Right atrium auricular region (tissue), 2 donors: ENCODE data around the gene PAX6. TPM values are rescaled to one million over a fixed set of nuclear protein-coding genes. Genes with fewer than 3 reads are reported as not detected.

Experiments used
- DNase-seq: peaks from one replicate; pipeline ENCODE4 v3.0.0-alpha.2; 2019; ENCODE audit warnings: low spot score
- H3K27ac ChIP-seq, 2 donors: fragments of 200-600 bp; sonication (generic); 1 replicate in 1 of 2; 2 replicates in 1 of 2; pipeline ENCODE4 v1.5.1; 2016 to 2019
- H3K27me3 ChIP-seq, 2 donors: fragments of 200-600 bp; sonication (generic); one replicate each; pipeline versions ENCODE4 v1.5.1 to v1.6.0; 2017 to 2019
- H3K36me3 ChIP-seq: fragments of 200-600 bp; sonication (generic); one replicate; pipeline ENCODE4 v1.5.1; 2016
- H3K4me1 ChIP-seq, 2 donors: fragments of 200-600 bp; sonication (generic); one replicate each; pipeline versions ENCODE4 v1.5.1 to v1.6.0; 2017 to 2019
- H3K4me3 ChIP-seq, 2 donors: fragments of 200-600 bp; sonication (generic); 1 replicate in 1 of 2; 2 replicates in 1 of 2; pipeline ENCODE4 v1.5.1; 2017 to 2019; ENCODE audit warnings: mild to moderate bottlenecking in 1 of 2, moderate library complexity in 1 of 2
- H3K9me3 ChIP-seq, 2 donors: fragments of 200-600 bp; sonication (generic); one replicate each; pipeline ENCODE4 v1.5.1; 2019
- total RNA-seq, 2 donors: library from RNA; depleted of rRNA; stranded (reverse); fragments of >200 nt; gene quantifications; one replicate each; pipeline ENCODE4 v1.1.0, GENCODE V29; 2016
- TF ChIP-seq, protein P1 (sequence below), 2 donors: fragments of 200-600 bp; sonication (generic); IDR thresholded peaks; one replicate each; pipeline ENCODE4 v1.5.1; 2019; ENCODE audit warnings: antibody characterized with exemption in 2 of 2

The PAX6 gene
- total RNA-seq, 2 donors from 2014 or later: not detected

DNA sequence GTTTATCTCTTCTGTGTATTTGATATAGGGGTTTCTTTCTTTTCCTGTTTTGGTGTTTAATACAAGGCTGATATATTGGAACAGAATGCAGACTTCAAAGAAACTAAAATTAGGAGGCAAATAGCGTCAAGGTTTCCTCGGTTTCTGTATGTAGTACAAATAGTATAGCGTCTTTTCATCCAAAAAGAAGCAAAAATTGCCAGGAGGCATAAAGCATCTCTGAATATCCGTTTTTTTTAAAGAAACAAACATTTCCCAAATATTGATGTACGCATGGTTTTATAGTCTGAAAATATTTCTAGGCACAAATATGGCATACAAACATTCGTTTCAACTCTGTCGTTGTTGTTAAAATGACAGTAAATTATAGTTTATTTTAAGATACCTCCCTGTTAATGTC is 17.1 kb upstream of the PAX6 start:
- peaks cover 45 to 57% of the 10 kb centered on the region in 2 donors for H3K27me3 ChIP-seq

DNA sequence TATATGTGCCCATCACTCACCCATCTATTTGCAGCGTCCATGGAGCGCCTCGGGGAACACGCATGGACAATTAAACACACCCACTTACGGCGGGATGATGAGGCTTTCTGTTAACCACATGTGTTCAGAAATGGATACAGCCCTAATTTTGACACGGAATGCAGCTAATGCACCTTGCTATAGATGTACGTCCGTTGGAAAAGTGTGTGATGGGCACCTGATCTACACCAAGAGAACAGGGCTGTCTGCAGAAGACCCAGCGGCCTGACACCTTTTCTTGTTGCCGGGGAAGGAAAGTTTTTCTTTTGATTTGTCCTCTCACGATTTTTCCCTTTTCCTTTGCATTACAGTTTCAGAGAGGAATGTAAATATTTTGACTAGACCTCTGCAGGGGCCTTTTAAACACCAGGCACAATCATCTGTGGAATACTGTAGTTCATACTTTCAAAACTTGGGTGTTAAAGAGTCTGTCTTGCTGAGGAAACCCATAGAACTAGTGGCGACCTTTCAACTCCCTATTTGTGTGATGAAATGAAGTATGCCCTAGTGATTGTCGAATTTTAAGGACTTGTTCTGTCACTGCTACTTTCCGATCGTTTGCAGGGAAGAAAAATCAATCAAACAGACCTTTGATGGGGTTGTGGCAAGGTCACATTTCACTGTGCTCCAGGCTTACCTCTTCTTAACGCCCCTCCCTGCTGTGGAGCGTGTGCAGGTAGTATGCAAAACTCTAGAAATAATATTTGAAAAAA is 16.5 kb upstream of the PAX6 start:
- Histone ChIP-seq H3K4me1 (peaks cover 0 to 23% of the 10 kb centered on the region in 2 donors), H3K27me3 (peaks cover 45 to 63% of the 10 kb centered on the region in 2 donors), H3K9me3 (no peaks in the 10 kb centered on the region), H3K27ac (no peak overlapping the region), H3K36me3 (no peaks in the 10 kb centered on the region), H3K4me3 (no peak overlapping the region)
- DNase-seq: no peak
- TF ChIP-seq, protein P1, sequence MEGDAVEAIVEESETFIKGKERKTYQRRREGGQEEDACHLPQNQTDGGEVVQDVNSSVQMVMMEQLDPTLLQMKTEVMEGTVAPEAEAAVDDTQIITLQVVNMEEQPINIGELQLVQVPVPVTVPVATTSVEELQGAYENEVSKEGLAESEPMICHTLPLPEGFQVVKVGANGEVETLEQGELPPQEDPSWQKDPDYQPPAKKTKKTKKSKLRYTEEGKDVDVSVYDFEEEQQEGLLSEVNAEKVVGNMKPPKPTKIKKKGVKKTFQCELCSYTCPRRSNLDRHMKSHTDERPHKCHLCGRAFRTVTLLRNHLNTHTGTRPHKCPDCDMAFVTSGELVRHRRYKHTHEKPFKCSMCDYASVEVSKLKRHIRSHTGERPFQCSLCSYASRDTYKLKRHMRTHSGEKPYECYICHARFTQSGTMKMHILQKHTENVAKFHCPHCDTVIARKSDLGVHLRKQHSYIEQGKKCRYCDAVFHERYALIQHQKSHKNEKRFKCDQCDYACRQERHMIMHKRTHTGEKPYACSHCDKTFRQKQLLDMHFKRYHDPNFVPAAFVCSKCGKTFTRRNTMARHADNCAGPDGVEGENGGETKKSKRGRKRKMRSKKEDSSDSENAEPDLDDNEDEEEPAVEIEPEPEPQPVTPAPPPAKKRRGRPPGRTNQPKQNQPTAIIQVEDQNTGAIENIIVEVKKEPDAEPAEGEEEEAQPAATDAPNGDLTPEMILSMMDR (IDR thresholded peaks at IDR 0.05): no peak

More for the DNA sequence above, 17.1 kb upstream of the PAX6 start:
- H3K4me3 ChIP-seq: no peak overlapping the region
- peaks cover 0 to 23% of the 10 kb centered on the region in 2 donors for H3K4me1 ChIP-seq
- no peaks in the 10 kb centered on the region for H3K9me3 ChIP-seq
- TF ChIP-seq, protein P1 (IDR thresholded peaks at IDR 0.05): no peak
- no peaks in the 10 kb centered on the region for H3K36me3 ChIP-seq
- H3K27ac ChIP-seq: no peak overlapping the region
- DNase-seq: no peak

DNA sequence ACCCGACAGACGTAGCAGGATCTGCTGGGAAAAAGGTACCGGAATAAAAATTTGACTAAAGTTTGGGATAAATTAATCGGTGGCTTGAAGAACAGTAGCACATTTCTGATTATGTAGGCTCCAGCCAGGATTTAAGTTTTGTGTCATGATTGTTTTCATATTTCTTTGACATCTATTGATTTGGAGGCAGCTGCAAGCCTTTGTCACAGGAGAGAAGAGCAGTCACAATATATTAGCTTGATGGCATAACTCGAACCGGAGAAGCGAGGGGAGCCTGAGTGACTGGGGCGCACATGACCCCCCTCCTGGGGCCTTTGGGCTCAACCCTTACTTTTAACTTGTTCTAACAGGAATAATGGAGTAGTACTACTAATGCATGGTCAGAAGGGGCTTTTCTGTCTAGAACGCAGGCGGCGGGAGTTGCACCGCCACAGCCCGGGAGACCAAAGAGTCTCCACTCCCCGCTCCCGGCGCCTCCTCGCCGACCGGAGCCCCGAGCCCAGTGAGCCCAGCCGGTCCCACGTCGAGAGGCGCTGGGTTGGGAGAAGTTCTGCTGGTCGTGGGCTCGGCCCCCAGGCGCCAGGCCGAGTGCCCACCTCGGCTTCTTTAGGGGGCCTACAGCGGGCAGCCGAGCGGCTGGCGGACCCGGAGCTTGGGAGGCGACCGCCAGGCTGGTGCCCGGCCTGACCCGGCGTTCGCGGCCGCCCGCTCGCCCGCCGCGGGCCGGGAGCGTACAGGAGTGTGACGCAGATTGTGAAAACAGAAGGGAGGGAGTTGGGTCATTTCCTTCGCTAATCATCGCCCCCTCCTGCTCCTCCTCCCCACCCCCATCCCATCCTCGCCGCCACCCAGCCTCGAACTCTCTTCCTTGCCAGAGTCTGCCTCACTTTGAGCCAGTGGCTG is 15.7 kb upstream of the PAX6 start:
- peaks cover 0 to 23% of the 10 kb centered on the region in 2 donors for H3K4me1 ChIP-seq
- DNase-seq: no peak

DNA sequence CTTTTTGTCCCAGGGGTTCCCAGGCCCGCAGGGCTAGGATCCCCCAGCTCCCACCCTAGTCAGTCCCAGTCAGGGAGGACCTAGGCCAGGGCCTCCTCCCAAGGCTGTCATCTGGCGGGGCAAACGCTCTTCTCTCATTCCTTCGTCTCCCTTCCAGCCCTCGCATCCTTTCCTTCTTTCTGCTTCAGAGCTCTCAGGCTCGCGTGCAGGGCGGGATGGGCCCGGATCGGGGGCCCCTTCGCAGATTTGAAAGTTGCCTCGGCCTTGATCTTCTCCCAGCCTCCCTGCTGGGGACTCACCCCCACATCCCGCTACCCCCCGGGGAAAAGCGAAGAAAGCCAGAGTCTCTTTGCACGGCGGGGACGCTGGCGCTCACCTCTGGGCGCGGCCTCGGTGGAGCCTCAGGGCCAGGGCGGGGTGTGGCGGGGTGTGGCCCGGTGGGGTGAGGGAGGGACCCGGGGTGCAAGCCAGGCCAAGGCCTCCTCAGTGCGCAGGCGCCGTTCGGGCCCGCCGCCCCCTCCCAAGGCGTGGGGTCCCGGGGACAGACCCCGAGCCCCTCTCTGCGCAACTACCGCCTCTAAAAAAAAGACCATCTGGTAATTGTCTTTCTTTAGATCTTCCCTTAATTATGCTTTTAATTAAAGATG is 14.8 kb upstream of the PAX6 start:
- DNase-seq: no peak
- H3K27me3 ChIP-seq: peaks cover 57 to 77% of the 10 kb centered on the region in 2 donors
- TF ChIP-seq, protein P1 (IDR thresholded peaks at IDR 0.05): no peak

More for the DNA sequence above, 15.7 kb upstream of the PAX6 start:
- Histone ChIP-seq H3K27me3 (peaks cover 49 to 72% of the 10 kb centered on the region in 2 donors), H3K9me3 (no peaks in the 10 kb centered on the region), H3K27ac (no peak overlapping the region), H3K36me3 (no peaks in the 10 kb centered on the region), H3K4me3 (no peak overlapping the region)
- TF ChIP-seq, protein P1 (IDR thresholded peaks at IDR 0.05): no peak

DNA sequence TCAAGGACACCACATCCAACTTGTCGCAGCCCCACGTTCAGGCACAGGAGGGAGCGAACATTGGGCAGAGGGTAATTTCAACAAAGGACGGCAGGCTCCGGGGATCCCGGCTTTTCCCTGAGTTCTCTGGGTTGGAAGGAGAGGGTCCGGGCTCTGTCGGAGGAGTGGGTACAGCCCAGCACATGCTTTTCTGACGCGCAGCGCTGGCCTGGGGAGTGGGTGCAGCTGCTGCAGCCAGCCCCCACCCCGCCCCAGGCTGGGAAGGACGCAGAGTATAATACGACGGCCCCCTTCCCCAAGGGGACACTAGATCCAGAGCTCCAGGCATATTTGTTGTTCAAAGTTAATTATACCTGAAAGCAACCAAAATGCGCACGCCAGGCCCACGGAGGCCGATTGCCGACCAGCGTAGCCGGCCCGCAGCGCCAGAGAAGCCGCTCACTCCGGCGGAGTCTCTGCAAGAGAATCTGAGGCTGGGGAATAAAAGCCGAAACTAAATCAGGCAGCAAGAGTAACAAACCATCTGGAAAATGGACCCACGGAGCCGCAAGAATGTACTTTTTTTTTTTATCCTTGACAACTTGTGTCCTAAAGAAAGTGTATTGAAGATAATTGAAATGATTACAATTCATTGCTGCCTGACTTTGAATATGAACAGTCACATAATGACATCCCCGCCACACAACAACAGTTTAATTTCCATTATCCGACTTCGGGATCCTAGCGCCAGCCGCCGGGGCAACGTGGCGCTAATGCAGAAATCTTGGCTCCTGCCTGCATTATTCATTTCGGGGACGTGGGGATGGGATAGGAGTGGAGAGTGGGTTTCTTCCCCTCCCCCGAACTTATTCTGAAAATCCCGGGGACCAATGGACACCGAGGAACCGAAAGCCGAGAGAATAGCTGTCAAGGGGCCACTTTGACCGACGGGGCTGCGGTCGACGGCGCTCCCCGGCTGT is 14.0 kb upstream of the PAX6 start:
- no peak for DNase-seq
- Histone ChIP-seq H3K27ac (no peak overlapping the region), H3K27me3 (peaks cover 61 to 85% of the 10 kb centered on the region in 2 donors), H3K4me1 (peaks cover 0 to 23% of the 10 kb centered on the region in 2 donors), H3K4me3 (no peak overlapping the region), H3K36me3 (no peaks in the 10 kb centered on the region), H3K9me3 (no peaks in the 10 kb centered on the region)
- TF ChIP-seq, protein P1 (IDR thresholded peaks at IDR 0.05): no peak

More for the DNA sequence above, 14.8 kb upstream of the PAX6 start:
- no peak overlapping the region for H3K4me3 ChIP-seq
- H3K4me1 ChIP-seq: peaks cover 0 to 23% of the 10 kb centered on the region in 2 donors
- no peaks in the 10 kb centered on the region for H3K36me3 ChIP-seq
- H3K27ac ChIP-seq: no peak overlapping the region
- H3K9me3 ChIP-seq: no peaks in the 10 kb centered on the region
